Caki2 (cell line): Measurements from ENCODE around the gene FAT3. TPM values are rescaled to one million over a fixed set of nuclear protein-coding genes. Genes with fewer than 3 reads are reported as not detected.
A peak's percentile ranks its signal among the peaks of the same experiment; 100 is the strongest.

Experiments
- DNase-seq: peaks from one replicate; pipeline ENCODE4 v3.0.0-alpha.2; 2015; ENCODE audit warnings: low read depth
- in situ Hi-C: cut with HindIII; loops from 2 replicates; pipeline ENCODE4 v1.10.0; 2016; ENCODE audit warnings: low sequenced_read_pairs, low pct_unique_long_range_greater_than_20kb, mixed read lengths
- total RNA-seq: library from RNA; depleted of rRNA; stranded (reverse); fragments of >200 nt; shearing (Covaris generic); gene quantifications from 2 replicates; pipeline ENCODE4 v1.2.3, GENCODE V29; 2014; ENCODE audit warnings: low replicate concordance

FAT3 gene
- total RNA-seq, 1 experiment from 2014 or later = 3.7 TPM

DNA sequence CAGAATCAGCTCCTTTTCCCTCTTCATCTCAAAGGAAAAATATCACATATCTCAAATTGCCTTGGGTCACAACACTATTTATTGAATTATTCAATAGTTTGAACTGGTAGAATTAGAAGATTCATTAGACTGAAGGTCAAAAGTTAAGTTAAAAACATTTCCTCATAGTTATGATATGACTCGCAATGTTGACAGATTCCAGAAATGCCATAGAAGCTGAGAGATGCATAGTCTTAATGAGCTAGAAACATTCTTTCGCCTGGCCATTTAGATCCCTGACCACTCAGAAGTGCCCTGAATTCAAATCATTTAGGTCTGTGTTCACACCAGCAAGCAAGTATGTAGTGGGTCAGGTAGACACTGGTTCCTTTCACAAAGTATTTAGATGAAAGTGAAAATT is 44.4 kb downstream of the FAT3 start:
- in situ Hi-C loops = no loop called here
- peak; percentile 84 for DNase-seq

DNA sequence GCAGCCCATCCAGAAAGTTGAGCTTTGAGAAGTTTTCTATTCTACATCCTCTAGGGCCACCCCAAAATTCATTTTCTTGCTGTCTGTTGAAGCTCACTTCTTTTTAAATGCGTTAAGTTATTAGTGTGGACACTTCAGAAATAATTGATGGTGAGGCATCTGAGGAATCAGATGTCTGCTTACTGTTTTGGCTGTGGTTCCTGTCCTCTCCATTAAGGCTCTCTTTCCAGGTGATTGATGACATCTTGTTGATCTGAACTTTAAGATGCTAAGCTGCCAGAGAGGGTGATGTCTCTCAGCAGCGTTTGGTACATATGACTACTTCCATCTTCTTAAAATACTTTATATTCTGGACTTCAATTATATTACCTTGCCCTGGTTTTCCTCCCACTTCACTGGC is 45.2 kb downstream of the FAT3 start:
- no peak for DNase-seq
- in situ Hi-C loops = no loop called here

DNA sequence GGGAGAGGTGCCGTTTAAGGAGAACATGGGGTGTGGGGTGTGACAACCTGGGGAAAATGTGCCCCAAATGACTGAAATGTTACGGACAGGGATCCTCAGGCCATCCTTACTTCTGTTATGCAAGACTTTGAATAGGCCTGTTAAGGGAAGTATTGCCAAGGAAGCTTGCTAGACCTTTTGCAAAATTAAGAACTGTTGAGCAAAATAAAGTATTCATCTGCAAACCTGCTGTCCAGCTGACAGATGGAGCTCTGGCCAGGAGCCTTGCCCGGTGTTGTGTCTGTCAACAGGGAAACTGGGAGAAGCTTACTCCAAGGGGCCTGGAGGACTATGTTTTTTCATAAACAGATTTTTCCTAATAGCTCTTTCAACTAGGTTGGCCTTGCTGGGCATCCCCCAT is 48.0 kb downstream of the FAT3 start:
- in situ Hi-C loops = no loop called here
- DNase-seq = no peak
